Mesothelial cell of epicardium (in vitro differentiated cells): ENCODE results near the gene CPVL. TPM values are rescaled to one million over a fixed set of nuclear protein-coding genes. Genes with fewer than 3 reads are reported as not detected.

Experiments
- DNase-seq, 2 experiments: peaks; one replicate each; pipeline ENCODE4 v3.0.0; 2021; ENCODE audit warnings: low spot score in 2 of 2; ENCODE audit not compliant: unreplicated experiment in 2 of 2
- H3K27ac Mint-ChIP-seq: 2 replicates; pipeline ENCODE4 v1.8.0; 2021; ENCODE audit warnings: mixed read lengths
- H3K27me3 Mint-ChIP-seq: 2 replicates; pipeline ENCODE4 v1.8.0; 2021; ENCODE audit warnings: low read depth, mixed read lengths
- H3K36me3 Mint-ChIP-seq: 2 replicates; pipeline ENCODE4 v1.8.0; 2021; ENCODE audit warnings: mixed read lengths
- H3K4me1 Mint-ChIP-seq: 2 replicates; pipeline ENCODE4 v1.8.0; 2021; ENCODE audit warnings: mixed read lengths
- H3K4me3 Mint-ChIP-seq: 2 replicates; pipeline ENCODE4 v1.8.0; 2021; ENCODE audit warnings: mild to moderate bottlenecking, moderate library complexity, mixed read lengths
- H3K9me3 Mint-ChIP-seq: 2 replicates; pipeline ENCODE4 v1.8.0; 2021; ENCODE audit warnings: mixed read lengths
- CTCF ChIP-seq: fragments of 200-600 bp; sonication (generic); IDR thresholded peaks from one replicate; pipeline ENCODE4 v1.5.0; 2021; ENCODE audit warnings: antibody characterized with exemption; ENCODE audit not compliant: unreplicated experiment
- total RNA-seq: library from RNA; stranded (reverse); gene quantifications from 3 replicates; pipeline ENCODE4 v1.2.1, GENCODE V29; 2021

CPVL gene
- total RNA-seq = 10.7 to 11.4 TPM (median 11.1 TPM) in 3 replicates

DNA sequence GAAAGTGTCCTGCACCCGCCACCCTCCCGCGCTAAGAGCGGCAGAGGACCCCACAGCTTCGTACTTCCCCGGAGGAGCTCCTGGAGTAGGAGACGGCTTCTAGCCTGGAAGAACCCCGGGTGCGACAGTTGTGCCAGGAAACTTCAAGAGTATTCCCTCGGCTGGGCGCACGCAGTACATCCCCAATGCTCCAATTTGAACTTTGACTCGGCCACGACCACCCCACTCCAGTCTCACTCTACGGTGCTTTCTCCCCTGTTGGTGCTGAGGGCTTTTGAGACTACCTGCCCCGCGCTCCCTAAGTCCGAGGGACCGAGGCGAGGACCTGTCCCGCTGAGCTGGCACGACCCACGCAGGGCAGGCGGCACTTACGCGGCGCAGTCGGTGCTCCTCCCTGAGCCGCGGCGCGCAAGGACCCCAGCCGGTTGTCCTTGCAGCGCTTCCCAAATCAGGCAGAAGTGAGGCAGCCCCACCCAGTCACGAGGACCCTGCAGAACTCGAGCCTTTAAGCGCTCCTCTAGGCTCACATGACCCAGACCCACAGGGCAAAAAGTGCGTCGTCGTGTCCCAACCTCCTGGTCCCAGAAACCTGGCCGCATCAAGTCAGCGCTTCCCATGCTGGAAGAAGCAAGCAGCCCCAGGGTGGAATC lies at the start of gene CPVL:
Gene CPVL (minus strand): TSS at position 481 of the 650 bp plus-strand sequence. CDS start 25,476 bp downstream, outside the sequence.
- peak in 1 of 2 experiments; percentile 42 for DNase-seq
- Mint-ChIP-seq H3K4me1 (peaks cover 18% of the 10 kb centered on the region), H3K27me3 (peaks cover 42% of the 10 kb centered on the region), H3K36me3 (no peaks in the 10 kb centered on the region), H3K4me3 (peak within 1 kb of the TSS; percentile 84), H3K9me3 (no peaks in the 10 kb centered on the region), H3K27ac (no peak within 1 kb of the TSS)
- no peak for TF ChIP-seq CTCF

DNA sequence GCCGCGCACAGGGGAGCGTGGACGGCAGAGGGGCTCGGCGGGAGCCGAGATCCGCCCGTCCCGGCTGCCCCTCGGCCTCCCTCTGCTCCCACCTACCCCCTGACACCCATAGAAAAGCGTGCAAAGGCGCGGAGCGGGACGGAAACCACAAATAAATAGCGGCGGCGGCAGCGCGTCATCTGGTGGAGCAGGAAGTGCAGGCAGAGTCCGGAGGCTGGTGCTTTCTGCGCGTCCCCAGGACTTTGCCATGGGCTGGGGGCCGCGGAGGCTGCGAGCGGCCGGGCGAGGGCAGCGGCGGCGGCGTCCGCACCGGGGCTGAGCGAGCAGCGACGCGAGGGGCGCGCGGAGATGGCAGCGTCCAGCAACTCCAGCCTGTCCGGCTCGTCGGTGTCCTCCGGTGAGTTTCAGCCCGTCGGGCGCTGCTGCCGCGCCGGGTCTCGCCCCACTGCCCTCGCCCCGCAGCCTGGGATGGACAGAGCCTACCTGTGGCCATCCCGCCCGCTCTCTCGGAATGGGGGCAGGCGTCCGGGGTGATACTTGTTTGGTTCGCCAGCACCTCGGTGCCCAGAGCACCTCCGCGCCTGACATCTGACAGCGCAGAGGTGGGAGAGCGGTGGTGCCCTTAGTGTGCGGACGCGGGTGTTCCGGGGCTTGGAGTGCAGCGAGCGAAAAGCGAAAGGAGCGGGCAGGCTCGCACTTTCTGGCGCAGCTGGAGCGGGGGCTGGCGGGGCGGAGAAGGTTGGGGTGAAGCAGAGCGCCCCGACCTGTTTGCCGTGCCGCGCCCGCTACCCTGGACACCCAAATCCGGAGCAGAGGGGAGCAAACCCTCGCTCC lies 48.5 kb upstream of the CPVL start, which contains the start of gene CHN2:
Gene CHN2 (plus strand): TSS at position 182 of the 834 bp plus-strand sequence.
- no peak for TF ChIP-seq CTCF
- DNase-seq = peak; percentile 28 to 66
- Mint-ChIP-seq H3K4me1 (peaks cover 26% of the 10 kb centered on the region), H3K9me3 (no peaks in the 10 kb centered on the region), H3K4me3 (peak within 1 kb of the TSS; percentile 68), H3K36me3 (no peaks in the 10 kb centered on the region), H3K27ac (no peak within 1 kb of the TSS), H3K27me3 (peaks cover 53% of the 10 kb centered on the region)

GRCh38 chr7:29194206-29194593 lies 47.9 kb upstream of the CPVL start:
- H3K36me3 Mint-ChIP-seq = no peaks in the 10 kb centered on the region
- H3K27ac Mint-ChIP-seq = no peak overlapping the region
- no peaks in the 10 kb centered on the region for H3K9me3 Mint-ChIP-seq
- TF ChIP-seq CTCF = no peak
- peaks cover 53% of the 10 kb centered on the region for H3K27me3 Mint-ChIP-seq
- peak overlapping the region; percentile 68 for H3K4me3 Mint-ChIP-seq
- H3K4me1 Mint-ChIP-seq = peaks cover 29% of the 10 kb centered on the region
- peak; percentile 28 to 47 for DNase-seq

DNA sequence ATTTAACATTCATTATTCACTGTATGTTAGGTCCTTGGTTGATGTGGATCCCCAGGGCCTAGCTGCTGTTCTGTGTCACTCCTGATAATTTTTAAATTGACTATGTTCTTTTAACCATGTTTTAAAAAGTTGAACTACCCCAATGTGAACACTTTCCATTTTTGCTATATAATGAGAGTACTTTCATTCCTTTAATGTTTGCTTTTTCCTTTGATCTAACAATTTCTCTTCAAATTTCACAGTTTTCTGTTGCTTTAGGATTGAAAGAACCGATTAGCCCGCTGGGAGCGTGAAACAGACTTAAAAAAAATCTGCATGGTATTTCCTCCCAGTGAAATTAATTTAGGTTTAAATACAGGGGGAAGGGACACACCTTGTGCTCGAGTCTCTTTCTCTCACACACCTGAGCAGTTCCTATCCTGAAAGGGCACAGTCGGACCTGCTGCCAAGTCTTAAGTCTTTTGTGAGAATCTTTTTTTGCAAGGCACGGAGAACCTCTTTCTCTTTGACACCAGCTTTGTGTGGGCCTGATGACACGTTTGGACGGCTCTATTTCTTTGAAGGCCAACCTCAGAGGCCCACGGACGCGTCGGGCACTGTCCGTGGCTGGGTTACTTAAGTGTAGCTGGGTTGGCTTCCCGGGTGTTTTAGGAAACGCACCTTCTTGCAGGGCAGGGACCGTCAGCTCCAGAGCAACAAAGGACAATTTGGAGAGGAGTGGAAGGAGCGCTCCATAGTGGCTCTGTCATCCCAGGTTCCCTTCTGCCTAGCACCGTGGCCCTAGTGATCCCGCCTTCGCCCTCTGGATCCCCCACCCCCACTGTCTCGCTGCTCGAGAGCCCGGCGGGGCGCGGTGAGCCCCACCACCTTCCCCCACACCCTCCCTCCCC lies 47.2 kb upstream of the CPVL start:
- no peak for DNase-seq
- peaks cover 29% of the 10 kb centered on the region for H3K4me1 Mint-ChIP-seq
- H3K9me3 Mint-ChIP-seq = no peaks in the 10 kb centered on the region
- no peak overlapping the region for H3K27ac Mint-ChIP-seq
- peaks cover 53% of the 10 kb centered on the region for H3K27me3 Mint-ChIP-seq
- TF ChIP-seq CTCF = no peak
- no peaks in the 10 kb centered on the region for H3K36me3 Mint-ChIP-seq
- H3K4me3 Mint-ChIP-seq = peak overlapping the region; percentile 68

DNA sequence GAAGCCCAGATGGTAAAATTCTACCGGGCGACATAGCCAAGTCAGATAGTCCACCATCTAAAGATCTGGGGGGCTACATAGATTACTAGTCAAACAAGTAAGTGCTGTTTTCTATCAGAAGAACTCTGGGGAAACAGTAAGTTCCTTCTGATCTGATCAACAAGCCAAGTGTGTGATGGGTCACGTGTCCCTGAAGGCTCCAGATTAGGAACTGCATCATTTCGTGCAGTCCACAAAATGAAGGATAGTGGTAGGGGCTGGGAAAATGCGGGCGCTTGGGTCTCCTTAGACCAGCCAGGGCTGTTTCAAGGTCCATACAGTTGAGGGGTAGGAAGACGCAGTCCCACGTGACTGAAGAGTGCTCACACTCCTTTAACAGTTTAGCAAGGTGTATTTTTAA lies 46.5 kb upstream of the CPVL start:
- no peak for DNase-seq
- TF ChIP-seq CTCF = no peak
- Mint-ChIP-seq H3K9me3 (no peaks in the 10 kb centered on the region), H3K36me3 (no peaks in the 10 kb centered on the region), H3K4me3 (peak overlapping the region; percentile 11), H3K27me3 (peaks cover 51% of the 10 kb centered on the region), H3K27ac (no peak overlapping the region), H3K4me1 (peaks cover 29% of the 10 kb centered on the region)
